ENCODE measurements around the gene C11orf58.

C11orf58 gene

GRCh38 chr11:16785520-16786128, 47.2 kb downstream of the C11orf58 start:
- peak in 1 of 2 donors; percentile 9 for DNase-seq (ENCODE audit: low read depth in 2 of 2)

- DNase-seq (ENCODE audit: low read depth in 2 of 2), result no peak
Observed at GRCh38 chr11:16786131-16786530, 47.7 kb downstream of the C11orf58 start.

GRCh38 chr11:16787035-16787742, 48.7 kb downstream of the C11orf58 start:
- no peak for DNase-seq (ENCODE audit: low read depth in 2 of 2)

GRCh38 chr11:16788141-16789062, 50.0 kb downstream of the C11orf58 start:
- DNase-seq (ENCODE audit: low read depth in 2 of 2), result peak; percentile 8 to 19

GRCh38 chr11:16789063-16789420, 50.6 kb downstream of the C11orf58 start:
- no peak for DNase-seq (ENCODE audit: low read depth in 2 of 2)

DNA sequence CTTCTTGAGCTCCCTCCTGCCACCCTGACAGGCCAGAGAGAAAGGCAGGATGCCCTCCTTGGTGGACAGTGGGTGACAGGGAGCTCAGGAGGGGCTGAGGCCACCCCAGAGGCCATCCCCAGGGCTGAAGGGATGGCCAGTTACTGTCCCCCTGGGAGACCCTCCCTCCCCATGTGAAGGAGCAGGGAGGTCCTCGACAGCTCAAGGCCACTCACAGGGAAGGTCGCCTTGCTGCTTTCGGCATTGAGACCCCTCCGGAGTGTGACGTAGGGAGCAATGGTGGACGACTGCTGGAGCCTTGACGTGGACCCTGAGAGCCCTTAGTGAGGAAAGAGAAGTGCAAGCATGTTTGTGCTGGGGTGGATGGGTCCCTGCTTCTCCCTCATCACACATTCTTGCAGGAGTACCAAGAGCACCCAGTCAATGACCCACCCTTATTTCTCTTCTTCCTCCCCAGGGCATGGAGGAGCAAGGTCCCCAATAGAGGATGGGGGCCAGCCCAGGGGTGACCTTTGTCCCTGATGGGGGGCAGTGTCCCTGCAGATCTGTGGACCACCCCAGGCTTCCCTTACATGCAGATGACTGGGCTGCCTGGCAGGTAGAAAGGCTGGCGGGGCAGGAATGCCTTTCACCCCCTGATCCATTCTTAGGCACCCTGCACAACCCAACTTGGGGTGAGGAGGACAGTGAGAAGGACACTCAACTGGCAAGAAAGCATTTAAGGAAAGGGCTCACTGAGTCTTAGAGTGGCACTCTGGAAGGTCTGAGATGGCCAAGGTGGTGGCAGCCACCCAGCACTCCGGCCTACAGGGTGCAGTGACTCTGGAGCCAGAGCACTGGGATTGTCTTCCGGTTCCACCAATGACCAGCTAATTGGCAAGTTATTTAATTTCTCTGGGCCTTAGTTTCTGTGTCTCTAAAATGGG, 51.4 kb downstream of the C11orf58 start:
- no peak for DNase-seq (ENCODE audit: low read depth in 2 of 2)

DNA sequence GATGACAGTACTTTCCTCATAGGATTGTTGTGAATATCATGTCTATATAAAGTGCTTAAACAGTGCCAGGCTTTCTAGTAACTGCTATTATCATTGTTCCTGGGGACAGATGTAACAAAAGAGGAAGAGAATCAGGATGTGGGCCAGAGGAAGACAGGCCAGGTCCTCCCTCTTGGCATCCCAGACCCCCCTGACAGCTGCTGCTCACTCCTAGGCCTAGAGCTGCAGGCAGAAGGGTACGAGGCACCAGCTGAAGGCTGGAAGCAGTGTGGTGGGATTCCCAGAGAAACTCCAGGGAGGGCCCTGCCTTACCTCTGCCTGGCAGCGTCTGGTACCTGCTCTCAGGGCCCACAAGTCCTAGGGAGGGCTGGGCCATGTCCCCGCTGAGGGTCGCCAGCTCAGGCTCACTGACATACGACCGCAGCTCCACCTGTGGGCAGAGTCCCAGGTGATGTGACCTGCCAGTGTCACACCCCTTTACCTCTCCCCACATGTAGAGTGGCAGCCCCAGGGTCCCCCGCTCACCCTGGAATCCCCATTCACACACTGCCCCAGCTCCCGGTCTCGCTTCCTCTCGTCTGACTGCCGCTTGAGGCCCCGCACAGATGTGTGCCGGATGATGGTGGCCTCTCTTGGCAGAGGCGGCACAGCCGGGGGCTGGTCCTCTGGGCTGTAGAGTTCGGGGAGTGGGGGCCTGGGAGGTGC, 52.2 kb downstream of the C11orf58 start:
- DNase-seq (ENCODE audit: low read depth in 2 of 2), result no peak

- DNase-seq (ENCODE audit: low read depth in 2 of 2), result no peak
Observed at GRCh38 chr11:16791191-16791961, 52.9 kb downstream of the C11orf58 start.

DNA sequence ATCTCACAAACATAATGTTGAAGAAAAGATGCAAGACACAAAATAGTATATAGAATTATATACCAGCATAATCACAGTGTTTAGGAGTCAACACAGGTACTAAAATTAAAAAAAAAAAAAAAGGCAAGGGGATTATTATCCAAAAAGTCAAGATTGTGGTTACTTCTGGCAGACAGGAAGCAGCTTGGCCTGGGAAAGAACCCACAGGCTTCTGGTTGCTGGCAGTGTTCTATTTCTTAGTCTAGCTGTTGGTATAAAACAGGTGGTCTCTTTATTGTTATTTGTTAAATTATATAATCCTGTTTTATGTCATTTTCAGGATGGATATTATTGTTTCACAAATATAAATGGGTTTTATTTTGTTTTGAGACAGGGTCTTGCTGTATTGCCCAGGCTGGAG, 54.0 kb downstream of the C11orf58 start:
- no peak for DNase-seq (ENCODE audit: low read depth in 2 of 2)

- DNase-seq (ENCODE audit: low read depth in 2 of 2), result no peak
Observed at GRCh38 chr11:16793009-16793408, 54.6 kb downstream of the C11orf58 start.

- no peak for DNase-seq (ENCODE audit: low read depth in 2 of 2)
Observed at GRCh38 chr11:16793511-16793910, 55.1 kb downstream of the C11orf58 start.

- no peak for DNase-seq (ENCODE audit: low read depth in 2 of 2)
Observed at GRCh38 chr11:16794047-16794818, 55.8 kb downstream of the C11orf58 start.

- no peak for DNase-seq (ENCODE audit: low read depth in 2 of 2)
Observed at GRCh38 chr11:16795146-16795545, 56.7 kb downstream of the C11orf58 start.

- no peak for DNase-seq (ENCODE audit: low read depth in 2 of 2)
Observed at GRCh38 chr11:16796311-16796710, 57.9 kb downstream of the C11orf58 start.

DNA sequence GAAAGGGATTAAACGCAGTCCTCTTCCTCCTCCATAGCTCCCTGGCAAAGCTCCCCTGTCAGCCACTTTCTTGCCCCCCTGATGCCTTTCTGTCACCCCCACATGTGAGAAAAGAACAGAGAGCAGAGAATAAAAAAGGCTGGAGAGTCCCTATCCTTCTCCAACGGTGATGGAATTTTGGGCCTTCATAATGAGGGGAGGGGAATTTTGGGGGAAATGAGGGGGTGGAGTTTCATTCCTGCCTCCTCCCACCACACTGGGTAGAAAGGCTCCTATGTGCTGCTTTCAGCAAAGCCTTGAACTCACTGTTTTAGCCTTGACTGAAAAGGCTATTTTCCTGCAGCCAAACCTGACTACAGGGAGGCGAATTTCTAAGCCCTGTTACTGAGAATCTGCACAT, 59.3 kb downstream of the C11orf58 start:
- no peak for DNase-seq (ENCODE audit: low read depth in 2 of 2)

GRCh38 chr11:16799221-16799620, 60.8 kb downstream of the C11orf58 start:
- DNase-seq (ENCODE audit: low read depth in 2 of 2), result no peak

DNA sequence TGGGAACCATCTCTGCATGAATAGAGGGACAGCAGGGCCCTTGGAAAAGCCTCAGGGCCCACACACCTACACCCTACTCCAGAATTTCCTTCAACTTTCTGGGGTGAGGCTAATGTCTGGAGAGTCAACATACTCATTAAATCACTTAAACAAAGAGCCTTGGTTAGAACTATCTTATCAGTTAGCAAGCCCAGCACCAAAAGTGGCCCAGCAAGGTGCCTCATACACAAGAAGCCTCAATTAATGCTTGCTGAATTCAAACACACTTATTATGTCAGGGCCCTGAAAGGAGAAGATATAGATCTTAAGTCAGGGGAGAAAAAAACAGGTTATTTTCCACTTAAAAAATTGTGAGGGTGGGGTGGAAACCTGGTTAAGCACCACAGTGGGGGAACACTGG, 61.4 kb downstream of the C11orf58 start:
- no peak for DNase-seq (ENCODE audit: low read depth in 2 of 2)

DNA sequence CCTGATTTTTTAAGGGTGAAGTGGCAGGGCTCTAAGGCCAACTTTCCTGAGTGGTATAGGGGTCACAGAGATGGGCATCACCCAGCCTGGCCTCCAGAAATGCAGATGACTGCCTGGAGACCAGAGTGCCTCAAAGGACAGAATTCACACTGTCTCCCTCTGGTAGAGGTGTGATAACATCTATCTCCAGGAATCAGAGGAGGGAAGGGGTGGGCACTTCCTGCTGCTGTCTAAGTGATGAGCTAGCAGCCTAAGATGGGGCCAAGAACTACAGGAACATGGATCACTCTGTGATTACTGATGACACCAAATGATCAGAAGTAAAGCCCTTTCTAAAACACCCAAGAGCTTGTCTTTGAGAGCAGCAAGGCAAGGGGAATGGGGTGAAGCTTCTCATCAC, 61.9 kb downstream of the C11orf58 start:
- DNase-seq (ENCODE audit: low read depth in 2 of 2), result no peak

- DNase-seq (ENCODE audit: low read depth in 2 of 2), result no peak
Observed at GRCh38 chr11:16801288-16801980, 63.0 kb downstream of the C11orf58 start.
